Tongue (tissue), 2 donors: ENCODE measurements around the gene LARP1. TPM values are rescaled to one million over a fixed set of nuclear protein-coding genes. Genes with fewer than 3 reads are reported as not detected.
"Not testable (repeated sequence)": the region's sequence is repeated elsewhere in the genome, so short reads cannot be mapped to it uniquely, and the experiment has no call there.

Experiments
- DNase-seq: peaks from one replicate; pipeline ENCODE4 v3.0.0-alpha.2; 2015
- total RNA-seq: library from RNA; depleted of rRNA; stranded (reverse); fragments of >200 nt; gene quantifications from one replicate; pipeline ENCODE4 v1.2.3, GENCODE V29; 2014

Gene LARP1
- total RNA-seq, 1 donor from 2014 or later, result 70.7 TPM

DNA sequence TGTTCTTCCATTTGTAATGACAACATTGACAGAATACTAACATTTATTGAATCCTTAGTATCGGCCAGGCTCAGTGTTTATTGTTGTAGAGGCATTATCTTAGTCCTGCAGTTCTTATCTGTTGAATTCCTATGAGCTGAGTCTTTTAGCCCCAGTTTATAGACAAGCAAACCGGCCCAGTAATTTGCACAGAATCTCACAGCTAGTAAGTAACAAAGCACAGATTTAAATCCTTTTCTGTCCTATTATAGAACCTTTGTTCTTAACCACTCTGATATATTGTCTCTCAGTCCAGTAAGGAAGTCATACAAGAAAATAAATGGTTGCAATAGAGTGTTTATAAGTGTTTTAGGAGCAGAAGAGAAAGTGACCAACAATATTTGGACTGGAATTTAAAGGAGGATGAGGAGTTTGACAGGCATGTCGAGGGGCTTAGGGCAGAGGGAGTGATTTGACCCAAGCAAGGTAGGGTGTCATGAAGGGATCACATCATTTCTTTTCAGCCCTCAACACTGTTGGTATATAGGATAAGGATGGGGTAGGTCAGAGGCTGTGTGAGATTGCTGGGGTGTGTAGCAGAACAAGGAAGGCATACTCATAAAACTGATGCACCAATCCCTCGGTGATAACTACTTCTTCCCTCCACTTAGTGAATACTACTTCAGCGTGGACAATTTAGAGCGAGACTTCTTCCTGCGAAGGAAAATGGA is 39.5 kb downstream of the LARP1 start:
- no peak for DNase-seq

DNA sequence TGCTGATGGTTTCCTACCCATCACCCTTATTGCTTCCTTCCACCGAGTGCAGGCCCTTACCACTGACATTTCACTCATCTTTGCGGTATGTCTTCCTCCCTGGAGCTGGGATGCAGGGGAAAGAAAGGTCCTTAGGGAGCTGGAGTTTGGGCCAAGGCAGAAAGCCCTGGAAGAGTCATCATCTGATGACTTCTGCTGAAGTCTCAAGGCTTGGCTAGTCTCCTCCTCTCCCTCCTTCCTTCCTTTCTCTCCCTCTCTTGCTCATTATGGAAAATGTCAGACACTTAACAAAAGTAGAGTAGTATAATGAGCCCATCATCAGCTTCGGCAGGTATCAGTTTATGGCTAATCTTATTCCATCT is 40.0 kb downstream of the LARP1 start:
- no peak for DNase-seq

DNA sequence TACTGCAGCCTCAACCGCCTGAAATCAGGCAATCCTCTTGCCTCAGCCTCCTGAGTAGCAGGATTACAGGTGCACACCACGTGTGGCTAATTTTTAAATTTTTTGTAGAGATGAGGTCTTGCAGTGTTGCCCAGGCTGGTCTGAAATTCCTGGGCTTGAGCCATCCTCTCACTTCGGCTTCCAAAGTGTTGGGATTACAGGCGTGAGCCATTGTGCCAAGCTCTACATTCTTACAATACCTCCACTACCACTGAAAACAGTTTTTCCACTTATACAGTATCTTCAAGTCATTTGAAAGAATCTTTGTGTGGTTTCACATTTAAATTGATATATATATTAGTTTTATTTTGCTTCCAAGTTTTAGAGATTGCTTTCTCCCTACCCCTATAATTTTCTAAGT is 42.6 kb downstream of the LARP1 start:
- no peak for DNase-seq

DNA sequence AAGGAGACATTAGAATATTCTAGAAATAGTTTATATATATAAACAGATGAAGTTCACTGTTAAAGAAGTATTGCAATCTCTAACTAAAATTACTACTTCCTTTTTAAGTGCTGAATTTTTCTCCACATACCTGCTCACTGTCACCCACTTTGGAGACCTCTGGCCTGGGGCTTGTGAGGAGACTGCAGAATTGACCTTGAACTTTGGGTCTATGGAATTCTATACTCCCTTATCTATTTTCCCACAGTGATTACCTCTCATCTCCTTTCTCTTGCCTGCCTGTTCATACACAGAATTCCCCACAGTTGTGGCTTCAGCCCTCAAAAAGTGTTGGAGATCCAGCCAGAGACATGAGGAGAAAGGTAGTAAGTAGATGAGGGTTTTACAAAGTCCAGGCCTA is 45.4 kb downstream of the LARP1 start:
- DNase-seq, result no peak

DNA sequence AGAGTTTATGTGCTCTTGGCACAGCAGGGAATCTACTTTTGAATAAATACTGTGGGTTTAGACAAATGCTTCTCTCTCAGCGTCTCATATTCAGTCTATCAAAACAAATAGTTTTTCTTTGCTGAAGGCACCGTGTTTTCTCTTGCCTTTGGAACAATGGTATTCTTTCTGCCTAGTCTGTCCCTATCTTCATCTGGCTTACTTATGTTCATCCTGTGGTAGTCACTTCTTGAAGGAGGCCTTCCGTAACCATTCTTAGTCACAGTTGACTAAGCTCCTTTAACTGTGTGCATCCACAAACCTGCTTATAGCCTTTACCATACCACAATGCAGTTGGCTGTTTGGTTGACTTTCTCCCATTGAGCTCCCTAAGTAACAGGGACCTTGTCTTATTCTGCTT is 45.9 kb downstream of the LARP1 start:
- no peak for DNase-seq

DNA sequence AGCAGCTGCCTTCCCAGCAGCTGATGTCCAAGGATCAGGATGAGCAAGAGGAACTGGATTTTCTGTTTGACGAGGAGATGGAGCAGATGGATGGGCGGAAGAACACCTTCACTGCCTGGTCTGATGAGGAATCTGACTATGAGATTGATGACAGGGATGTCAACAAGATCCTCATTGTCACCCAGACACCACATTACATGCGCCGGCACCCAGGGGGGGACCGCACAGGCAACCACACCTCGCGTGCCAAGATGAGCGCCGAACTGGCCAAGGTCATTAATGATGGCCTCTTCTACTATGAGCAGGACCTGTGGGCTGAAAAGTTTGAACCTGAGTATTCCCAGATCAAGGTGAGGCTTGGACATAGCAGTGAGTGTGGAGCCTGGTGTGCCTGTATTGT is 46.9 kb downstream of the LARP1 start:
- no peak for DNase-seq

DNA sequence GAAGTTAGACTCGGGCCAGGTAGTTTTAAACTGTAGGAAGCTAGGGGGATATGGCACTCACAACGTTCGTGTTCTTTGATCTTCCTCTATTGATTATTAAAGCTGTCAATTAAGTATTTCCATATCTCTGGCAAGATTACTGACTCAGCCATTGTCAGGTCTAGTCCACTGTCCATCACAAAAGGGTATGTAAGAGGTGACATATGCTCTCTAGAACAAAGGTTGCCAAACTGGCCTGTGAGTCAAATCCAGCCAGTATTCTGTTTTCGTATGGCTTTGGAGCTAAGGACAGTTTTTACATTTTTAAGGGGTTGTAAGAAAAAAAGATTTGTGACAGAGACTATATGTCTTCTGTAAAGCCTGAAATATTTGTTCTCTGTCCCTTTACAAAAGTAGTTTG is 51.0 kb downstream of the LARP1 start:
- no peak for DNase-seq

DNA sequence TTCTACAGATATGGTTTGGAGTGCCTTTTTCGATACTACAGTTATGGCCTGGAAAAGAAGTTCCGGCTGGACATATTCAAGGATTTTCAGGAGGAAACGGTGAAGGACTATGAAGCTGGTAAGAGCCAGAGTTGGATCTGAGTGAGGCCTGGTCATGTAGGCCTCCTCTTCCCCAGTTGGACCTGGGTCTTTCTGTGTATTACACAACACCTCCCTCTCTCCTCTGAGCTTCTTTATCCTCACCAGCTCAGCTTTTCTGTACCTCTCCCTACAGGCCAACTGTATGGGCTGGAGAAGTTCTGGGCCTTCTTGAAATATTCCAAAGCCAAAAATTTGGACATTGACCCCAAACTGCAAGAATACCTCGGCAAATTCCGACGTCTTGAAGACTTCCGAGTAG is 56.1 kb downstream of the LARP1 start:
- DNase-seq, result no peak

DNA sequence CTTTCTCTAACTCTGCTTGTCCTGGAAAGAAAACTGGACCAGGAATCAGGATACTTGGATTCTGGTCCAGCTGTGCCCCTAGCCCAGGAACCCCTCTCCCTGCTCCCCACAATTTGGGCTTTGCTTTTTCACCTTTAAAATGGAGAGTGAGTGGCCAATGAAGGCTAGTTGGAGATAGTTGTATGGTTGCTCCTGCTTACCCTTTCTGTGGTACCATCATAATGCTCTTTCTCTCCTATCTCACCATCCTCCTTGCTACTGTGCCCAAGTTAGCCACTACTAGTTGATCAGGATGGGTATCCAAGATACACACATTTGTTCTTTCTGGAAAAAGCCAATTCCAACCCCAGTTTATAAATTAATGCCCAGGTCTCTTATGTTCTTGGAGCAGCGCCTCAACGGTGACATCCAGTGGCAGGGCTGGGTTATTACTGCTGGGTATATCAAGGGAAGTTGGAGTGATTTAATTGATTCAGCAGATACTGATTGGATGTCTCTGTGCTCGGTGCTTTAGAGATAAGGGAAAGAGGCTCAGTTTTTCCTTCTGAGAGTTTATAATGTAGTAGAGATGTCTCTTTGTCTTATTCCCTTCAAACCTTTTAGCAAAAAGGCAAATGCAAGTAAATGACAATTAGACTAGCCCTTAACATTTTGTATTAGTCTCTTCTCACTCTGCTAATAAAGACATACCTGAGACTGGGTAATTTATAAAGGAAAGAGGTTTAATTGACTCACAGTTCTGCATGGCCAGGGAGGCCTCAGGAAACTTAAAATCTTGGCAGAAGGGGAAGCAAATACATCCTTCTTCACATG is 56.7 kb downstream of the LARP1 start:
- peak; percentile 78 for DNase-seq

DNA sequence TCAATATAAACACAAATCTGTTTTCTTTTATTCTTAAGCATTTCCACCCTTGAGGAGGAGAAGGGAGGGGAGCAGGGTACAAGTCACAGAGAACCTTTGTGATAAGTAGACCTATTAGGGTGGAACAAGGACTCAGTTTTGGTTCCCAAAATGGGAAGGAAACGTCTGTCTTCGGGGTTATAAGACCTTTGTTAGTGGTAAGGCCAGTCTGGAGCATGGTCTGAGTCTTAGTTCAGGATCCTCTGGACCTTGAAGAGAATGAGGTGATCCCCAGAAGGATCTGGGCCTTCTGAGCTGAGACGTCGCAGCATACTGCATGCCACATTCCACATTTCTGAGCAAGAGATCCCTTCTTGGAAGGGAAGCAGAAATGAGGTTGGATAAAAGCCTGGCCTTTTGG is 58.0 kb downstream of the LARP1 start:
- DNase-seq, result no peak

DNA sequence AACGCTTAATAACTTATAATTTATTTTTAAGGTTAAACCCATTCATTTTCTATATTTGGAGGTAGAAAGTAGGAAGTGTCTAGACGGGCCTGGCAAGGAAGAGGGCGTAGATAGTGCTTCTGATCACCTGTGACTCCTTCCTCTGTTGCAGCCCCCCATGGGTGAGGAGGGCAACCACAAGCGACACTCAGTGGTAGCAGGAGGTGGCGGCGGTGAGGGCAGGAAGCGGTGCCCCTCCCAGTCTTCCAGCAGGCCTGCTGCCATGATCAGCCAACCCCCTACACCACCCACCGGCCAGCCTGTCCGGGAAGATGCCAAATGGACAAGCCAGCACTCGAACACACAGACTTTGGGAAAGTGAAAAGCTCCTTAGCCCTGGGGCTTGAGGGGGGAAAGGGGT is 58.6 kb downstream of the LARP1 start:
- no peak for DNase-seq

DNA sequence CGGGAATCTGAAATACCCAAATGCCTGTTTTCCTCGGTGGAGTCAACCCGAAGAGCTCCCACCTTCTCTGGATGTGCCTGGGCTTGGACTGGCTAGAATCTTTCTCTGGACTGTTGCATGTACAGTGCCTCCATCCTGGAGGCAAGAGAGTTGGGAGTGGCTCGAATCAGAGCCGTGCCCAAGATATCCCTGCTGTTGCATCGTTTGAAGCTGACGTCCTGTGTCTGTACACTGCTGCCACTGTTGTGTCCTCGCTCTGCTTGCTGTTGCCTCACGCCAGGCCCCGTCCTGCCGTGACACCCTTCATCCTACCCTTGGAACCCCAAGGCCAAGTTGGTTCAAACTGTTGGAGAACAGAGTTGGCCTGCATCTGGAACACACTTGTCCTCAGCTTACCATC is 59.8 kb downstream of the LARP1 start:
- DNase-seq, result no peak

DNA sequence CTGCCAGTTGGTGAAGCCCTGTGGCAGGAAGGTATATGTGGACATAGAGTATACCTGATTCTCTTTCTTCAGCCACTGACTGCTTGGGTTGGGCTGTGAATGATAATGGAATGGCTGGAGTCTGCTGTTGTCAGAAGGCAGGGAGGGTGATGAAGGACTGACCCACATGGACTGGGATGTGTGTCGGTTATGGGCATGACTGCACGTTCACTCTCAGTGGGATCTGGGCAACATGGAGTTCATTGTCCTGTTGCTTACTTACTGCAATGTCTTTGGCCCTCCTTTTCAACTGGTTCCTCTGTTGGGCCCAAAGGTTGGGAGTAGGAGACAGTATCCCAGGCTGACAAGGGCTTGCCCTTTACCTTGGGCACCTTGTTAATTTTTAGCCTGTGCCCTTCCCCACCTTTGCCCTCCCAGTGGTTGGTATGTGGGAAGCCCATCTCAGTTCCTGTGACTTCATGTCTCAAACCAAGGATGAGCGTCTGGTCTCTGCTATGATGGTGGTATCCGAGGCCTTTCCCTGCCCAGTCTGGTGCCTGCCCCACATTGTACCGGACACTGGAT is 60.6 kb downstream of the LARP1 start:
- no peak for DNase-seq

DNA sequence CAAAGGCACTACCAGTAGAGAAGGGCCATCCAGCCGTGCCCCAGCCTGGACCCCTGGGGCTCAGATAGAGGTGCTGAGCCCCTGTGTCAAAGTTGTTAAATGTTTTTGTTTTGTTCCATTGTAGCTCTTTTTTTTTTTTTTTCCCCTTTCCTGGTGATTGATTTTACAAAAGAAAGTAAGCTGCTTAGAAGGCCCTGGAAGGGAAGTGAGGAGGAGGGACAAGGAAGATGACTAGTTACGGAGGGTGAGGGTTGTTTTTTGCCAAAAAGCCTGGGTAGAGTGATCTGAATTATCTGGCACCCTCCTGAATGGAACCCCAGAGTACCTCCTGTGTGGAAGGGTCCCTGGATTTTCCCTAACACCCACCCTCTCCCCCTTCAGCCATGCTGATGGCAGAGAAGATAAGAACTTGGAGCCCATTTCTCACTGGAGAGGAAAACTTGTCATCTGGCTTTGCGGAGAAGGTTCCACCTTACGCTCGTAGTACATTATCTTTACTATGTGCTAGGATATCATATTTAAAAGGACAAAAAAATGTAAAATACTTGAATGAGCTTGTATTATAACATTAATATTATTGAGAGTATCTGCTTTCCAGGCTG is 61.8 kb downstream of the LARP1 start:
- no peak for DNase-seq

DNA sequence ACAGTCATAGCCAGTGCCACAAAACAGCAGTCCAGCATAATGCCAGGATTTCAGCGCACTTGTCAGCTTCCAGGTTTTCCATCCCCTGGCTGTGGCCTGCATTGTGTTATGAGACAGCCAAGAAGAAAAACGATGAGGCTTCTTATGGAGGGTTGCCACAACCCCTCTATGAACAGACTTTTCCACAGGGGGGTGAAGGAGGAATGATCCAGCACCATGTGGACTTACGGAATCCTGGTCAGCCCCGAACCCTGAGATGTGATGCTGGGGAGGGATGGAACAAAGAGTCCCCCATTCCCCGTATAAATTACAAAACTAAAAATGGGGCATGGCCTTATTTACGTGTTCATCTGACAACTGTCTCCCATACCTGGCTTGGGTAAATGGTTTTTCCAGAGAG is 62.6 kb downstream of the LARP1 start:
- no peak for DNase-seq

DNA sequence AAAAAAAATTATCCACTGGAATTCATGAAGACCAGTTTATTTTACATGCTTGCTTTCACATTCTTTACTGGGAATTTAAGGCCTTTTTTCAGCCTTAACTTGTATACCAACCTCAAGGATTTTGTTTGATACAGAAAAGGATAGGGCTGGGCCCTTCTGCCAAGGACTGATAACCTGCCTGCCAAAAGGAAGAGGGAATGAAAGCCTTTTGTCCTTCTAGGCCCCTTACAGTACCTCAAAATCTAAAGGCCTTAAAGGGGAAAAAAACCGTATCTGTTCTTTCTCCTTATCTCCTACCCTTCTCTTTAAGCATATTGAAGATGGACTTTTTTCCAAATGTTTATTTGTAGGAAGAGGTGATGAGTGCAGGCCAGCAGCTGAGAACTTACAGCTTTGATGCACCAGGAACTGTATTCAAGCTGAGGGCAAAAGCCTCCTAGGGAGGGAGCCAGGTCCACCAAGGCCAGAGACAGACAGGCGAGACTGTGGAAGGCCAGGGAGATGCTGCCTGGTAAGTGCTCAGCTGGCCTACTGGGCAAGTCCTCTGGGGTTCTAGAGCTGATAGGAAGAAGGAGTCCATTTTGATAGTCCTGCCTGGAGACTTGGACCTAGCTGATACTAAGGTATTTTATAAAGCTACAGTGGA is 63.4 kb downstream of the LARP1 start:
- no peak for DNase-seq

DNA sequence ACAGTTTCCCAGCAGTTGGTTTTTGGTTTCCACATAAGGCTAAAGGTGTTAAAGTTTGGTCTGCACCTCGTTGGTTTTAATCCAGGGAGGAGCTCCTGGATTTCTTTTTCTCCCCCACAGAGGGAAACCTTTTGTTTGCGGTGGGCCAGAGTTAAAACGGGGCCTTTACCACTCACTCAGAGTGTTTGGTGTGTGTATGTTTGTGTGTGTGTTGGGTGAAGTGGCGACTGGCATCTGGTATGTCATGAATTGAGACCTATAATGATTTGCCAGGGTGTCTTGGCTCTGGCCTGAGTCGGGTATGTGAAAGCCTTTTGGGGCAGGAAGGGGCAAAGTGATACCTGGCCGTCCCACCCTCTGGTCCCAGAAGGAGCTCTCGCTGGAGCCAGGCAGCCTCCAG is 64.4 kb downstream of the LARP1 start:
- no peak for DNase-seq

DNA sequence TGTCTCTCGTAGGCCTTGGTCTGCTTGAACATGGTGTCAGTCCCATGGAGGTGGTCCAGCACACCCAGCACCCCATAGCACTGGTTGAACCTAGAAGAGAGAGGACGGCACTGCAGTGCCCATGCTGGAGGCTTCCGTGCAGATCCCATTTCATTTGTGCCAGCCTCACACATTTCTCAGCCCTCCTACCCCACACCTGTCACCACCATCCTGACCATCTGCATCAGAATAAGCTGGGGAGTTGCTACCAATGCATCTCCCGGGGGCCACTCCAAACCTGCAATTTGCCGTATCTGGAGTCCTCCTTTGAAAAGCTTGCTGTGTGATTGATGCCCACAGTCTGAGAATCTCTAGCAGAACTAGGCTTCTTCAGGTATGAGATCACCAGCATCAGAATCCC is 65.2 kb downstream of the LARP1 start:
- DNase-seq, result no peak

DNA sequence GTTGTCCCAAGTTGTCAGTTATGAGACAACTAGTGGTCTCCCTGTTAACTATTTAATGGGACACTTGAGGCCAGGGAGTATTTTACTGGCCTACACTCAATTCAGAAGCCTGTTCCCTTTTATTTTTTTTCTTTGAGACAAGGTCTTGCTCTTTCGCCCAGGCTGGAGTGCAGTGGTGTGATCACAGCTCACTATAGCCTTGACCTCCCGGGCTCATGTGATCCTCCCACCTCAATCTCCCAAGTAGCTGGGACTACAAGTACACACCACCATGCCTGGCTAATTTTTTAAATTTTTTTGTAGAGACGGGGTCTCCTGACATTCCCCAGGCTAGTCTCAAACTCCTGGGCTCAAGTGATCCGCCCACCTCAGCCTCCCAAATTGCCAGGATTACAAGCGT is 67.7 kb downstream of the LARP1 start:
- DNase-seq, result not testable (repeated sequence)

DNA sequence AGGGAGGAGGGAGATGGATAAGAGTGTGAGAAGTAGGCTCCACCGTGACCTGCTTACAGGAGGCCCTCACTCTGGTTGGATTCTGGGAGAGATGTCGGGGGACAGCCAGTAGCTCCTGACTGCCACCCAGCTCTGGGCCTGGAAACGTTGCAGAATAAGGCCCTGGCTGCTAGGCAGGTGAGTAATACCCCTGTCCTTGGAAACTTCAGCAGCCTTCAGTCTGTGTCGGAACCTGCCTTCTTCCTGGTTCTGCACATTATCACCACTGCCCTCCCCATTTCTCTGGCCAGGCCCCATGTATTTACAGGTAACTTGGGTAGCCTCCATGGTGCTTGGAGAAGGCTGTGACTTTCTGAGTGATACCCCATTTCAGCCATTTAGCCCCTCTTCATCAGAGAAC is 68.4 kb downstream of the LARP1 start:
- DNase-seq, result no peak

DNA sequence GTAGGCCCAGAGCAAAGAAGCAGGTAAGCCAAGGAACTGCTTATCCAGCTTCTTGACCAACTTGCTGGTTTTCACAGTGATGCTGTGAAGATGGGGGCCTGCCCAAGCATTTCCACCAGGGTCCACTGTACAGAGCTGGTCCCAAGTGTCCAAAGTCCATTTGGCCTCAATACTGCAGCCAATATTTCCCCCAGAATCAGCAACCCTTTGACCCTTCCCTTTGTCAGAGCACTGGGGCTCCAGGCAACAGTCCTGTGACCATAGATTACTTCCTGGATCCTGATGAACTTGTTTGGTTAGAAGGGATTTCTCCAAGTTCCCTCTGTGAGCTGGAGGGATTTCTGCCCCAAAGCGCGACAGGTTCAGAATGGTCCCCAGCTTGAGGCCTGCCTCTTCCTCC is 68.9 kb downstream of the LARP1 start:
- no peak for DNase-seq

DNA sequence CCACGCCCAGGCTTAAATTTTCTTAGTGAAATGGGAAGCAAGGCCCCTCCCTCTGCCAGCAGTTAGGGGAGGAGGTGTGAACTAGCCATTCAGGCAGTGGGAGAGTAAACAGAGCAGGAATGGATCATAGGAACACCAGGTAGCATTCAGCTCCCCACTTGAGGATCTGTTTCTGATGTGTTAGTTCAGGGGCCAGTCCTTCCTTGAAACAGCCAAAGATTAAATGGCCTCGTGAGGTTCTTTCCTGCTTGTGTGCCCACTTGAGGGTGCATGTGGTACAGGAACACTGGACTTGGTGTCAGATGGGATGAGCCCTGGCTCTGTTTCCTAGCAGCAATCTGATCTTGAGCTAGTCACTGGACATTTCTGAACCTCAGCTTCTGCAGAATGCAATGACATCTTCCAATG is 74.0 kb downstream of the LARP1 start:
- peak; percentile 17 for DNase-seq
